HepG2 (cell line): ENCODE measurements around the gene KLF13. TPM values are rescaled to one million over a fixed set of nuclear protein-coding genes. Genes with fewer than 3 reads are reported as not detected.

Experiments used
- ATAC-seq: fragments of 200-7000 bp; cut with Tn5 transposase; 3 replicates; pipeline ENCODE4 v1.9.1; 2020; ENCODE audit warnings: mild to moderate bottlenecking, moderate library complexity
- BruUV-seq: library from RNA; stranded (reverse); fragments of 400-500 nt; replicated peaks from 2 replicates; lab custom pipeline; 2021; lab: Mats Ljungman, UMichigan
- CTCF ChIA-PET: fragments of 300-600 bp; formaldehyde crosslinking; extraction: SDS; loops from one replicate; lab custom pipeline; 2021; ENCODE audit warnings: low total read pairs, inconsistent platforms, low intra/inter-chr PET ratio; lab: Yijun Ruan, JAX
- POLR2A ChIA-PET: fragments of 350-600 bp; sonication (Branson Sonifier 250); formaldehyde crosslinking; loops from one replicate; lab custom pipeline; 2020; ENCODE audit warnings: antibody characterized with exemption, inconsistent platforms; lab: Yijun Ruan, JAX
- DNase-seq: peaks from one replicate; pipeline ENCODE4 v3.0.0-alpha.2; 2015; ENCODE audit warnings: low spot score
- FAIRE-seq: peaks from 3 replicates; lab custom pipeline; 2011; peaks lifted over from hg19 to GRCh38; lab: Jason Lieb, UNC
- H2AFZ ChIP-seq: one replicate; pipeline ENCODE4 v1.6.1; 2011; ENCODE audit warnings: low read length, inconsistent platforms
- H3K27ac ChIP-seq: fragments of 300-600 bp; 3 replicates; pipeline ENCODE4 v1.8.0; 2011; ENCODE audit warnings: mixed run types, mild to moderate bottlenecking, mixed read lengths, low read length, inconsistent platforms; ENCODE audit not compliant: insufficient read depth; ENCODE audit errors: extremely low read length
- H3K27me3 ChIP-seq, 2 experiments: fragments of 200-600 bp in 1 of 2; 2 replicates in 1 of 2; 3 replicates in 1 of 2; pipeline versions ENCODE4 v1.6.0 to v1.8.0; 2011; ENCODE audit warnings: low read length in 2 of 2, mild to moderate bottlenecking in 2 of 2, moderate library complexity in 2 of 2, inconsistent platforms in 1 of 2; ENCODE audit not compliant: insufficient read depth in 2 of 2, control insufficient read depth in 1 of 2
- H3K36me3 ChIP-seq, 2 experiments: fragments of 200-600 bp in 1 of 2; replicated peaks in 1 of 2; 2 replicates in 1 of 2; 3 replicates in 1 of 2; pipeline versions ENCODE4 v1.5.1 to v1.8.0; 2011; ENCODE audit warnings: low read length in 2 of 2, inconsistent platforms in 1 of 2; ENCODE audit not compliant: insufficient read depth in 2 of 2, control insufficient read depth in 1 of 2
- H3K4me1 ChIP-seq: 2 replicates; pipeline ENCODE4 v1.5.1; 2012; ENCODE audit warnings: low read length, inconsistent platforms; ENCODE audit not compliant: insufficient read depth
- H3K4me2 ChIP-seq: 2 replicates; pipeline ENCODE4 v1.6.0; 2011; ENCODE audit warnings: low read depth, low read length, inconsistent platforms
- H3K4me3 ChIP-seq, 3 experiments: fragments of 200-600 bp in 1 of 3; sonication (generic), shearing (Covaris generic) in 1 of 3; replicated peaks in 1 of 3; 2 replicates each; pipeline ENCODE4 v1.5.1; 2011 to 2016; ENCODE audit warnings: low read length in 3 of 3, inconsistent platforms in 2 of 3, low read depth in 2 of 3, mild to moderate bottlenecking in 2 of 3, control low read depth in 1 of 3, mixed read lengths in 1 of 3; ENCODE audit not compliant: insufficient read depth in 1 of 3
- H3K79me2 ChIP-seq: one replicate; pipeline ENCODE4 v1.6.1; 2011; ENCODE audit warnings: low read length, inconsistent platforms; ENCODE audit not compliant: insufficient read depth
- H3K9ac ChIP-seq: 2 replicates; pipeline ENCODE4 v1.6.0; 2011; ENCODE audit warnings: mild to moderate bottlenecking, low read depth, low read length, inconsistent platforms; ENCODE audit not compliant: insufficient read depth
- H3K9me3 ChIP-seq: 2 replicates; pipeline ENCODE4 v1.5.1; 2012; ENCODE audit warnings: mild to moderate bottlenecking, low read length
- H4K20me1 ChIP-seq: 2 replicates; pipeline ENCODE4 v1.6.0; 2011; ENCODE audit warnings: inconsistent platforms, mild to moderate bottlenecking, low read length, moderate library complexity; ENCODE audit not compliant: insufficient read depth
- GABPB1 ChIP-seq: IDR thresholded peaks from 2 replicates; pipeline ENCODE4 v1.6.1; 2016; ENCODE audit warnings: mild to moderate bottlenecking, missing genetic modification reagents, moderate library complexity, missing compliant biosample characterization
- WGBS: methylation state at CpG from one replicate; pipeline ENCODE4 v1.1.6; 2017; ENCODE audit warnings: low lambda C conversion rate; 5-methylcytosine and 5-hydroxymethylcytosine counted together
- in situ Hi-C: cut with HindIII; loops from 2 replicates; pipeline ENCODE4 v1.10.0; 2017; ENCODE audit warnings: low pct_unique_long_range_greater_than_20kb; ENCODE audit not compliant: extremely low pct_ligation_motif_present
- intact Hi-C: fragments of 100-400 bp; cut with micrococcal nuclease; formaldehyde crosslinking; loops from one replicate; pipeline ENCODE4 v1.10.0; 2022; ENCODE audit not compliant: unreplicated experiment
- polyA plus RNA-seq, 8 experiments: library from polyadenylated mRNA; depleted of rRNA in 3 of 8; stranded (reverse) in 7 of 8; unstranded in 1 of 8; fragments of >200 nt; fragmentation: Illumina TruSeq in 4 of 8; extraction: Trizol in 4 of 8; gene quantifications; 2 replicates each; pipeline versions ENCODE4 v1.2.1 to v1.2.3, GENCODE V29; 2011 to 2016; ENCODE audit warnings: low read depth in 4 of 8, missing spikeins in 1 of 8, mixed read lengths in 1 of 8; ENCODE audit not compliant: insufficient read depth in 1 of 8
- total RNA-seq, 5 experiments: library from RNA; depleted of rRNA; stranded (reverse); fragments of >200 nt; fragmentation: Illumina TruSeq; extraction: Trizol; gene quantifications; 2 replicates each; pipeline ENCODE4 v1.2.3, GENCODE V29; 2016; ENCODE audit warnings: low read depth in 1 of 5
- TF ChIP-seq, protein P1 (sequence below), 2 experiments: fragments of 450-650 bp in 1 of 2; sonication (generic) in 1 of 2; formaldehyde crosslinking in 1 of 2; IDR thresholded peaks; 2 replicates each; pipeline versions ENCODE4 v1.6.1 to v1.8.0; 2016 to 2022; ENCODE audit warnings: antibody characterized with exemption in 1 of 2, mild to moderate bottlenecking in 1 of 2, missing genetic modification reagents in 1 of 2

Gene KLF13
- total and polyA plus RNA-seq, 2 of the 13 experiments (the other 11 are each of a cell fraction or from before 2014, with no cell fraction given) = 16.8 to 25.1 TPM

DNA sequence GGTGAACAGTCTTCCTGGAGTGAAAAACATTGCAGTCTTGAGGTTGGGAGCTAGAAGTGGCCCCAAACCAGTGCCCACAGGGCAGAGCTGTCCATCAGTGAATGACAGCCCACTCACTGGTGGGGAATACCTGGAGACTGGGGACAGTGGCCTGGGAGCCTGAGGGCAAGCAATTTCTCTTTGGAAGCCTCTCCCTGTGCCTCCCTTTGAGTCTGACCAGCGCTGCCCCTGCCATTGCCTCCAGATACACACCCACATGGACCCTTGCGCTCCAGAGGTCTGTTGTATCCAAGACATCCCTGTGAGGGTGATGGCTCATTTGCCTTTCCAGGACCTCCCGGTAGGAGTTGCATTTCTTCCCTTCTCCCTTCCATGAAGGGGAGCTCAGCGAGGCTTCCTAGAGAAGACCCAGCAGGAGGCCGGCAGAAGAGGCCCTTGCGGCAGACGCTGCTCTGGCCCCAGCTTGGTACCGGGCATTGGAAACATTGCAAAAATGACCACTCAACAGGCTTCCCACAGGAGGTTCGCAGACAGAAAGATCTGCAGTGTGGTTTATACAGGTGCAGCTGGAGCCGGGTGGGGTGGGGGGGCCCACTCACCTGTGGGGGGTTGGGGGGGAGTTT is 38.5 kb downstream of the KLF13 start (continued):
- TF ChIP-seq, protein P1, sequence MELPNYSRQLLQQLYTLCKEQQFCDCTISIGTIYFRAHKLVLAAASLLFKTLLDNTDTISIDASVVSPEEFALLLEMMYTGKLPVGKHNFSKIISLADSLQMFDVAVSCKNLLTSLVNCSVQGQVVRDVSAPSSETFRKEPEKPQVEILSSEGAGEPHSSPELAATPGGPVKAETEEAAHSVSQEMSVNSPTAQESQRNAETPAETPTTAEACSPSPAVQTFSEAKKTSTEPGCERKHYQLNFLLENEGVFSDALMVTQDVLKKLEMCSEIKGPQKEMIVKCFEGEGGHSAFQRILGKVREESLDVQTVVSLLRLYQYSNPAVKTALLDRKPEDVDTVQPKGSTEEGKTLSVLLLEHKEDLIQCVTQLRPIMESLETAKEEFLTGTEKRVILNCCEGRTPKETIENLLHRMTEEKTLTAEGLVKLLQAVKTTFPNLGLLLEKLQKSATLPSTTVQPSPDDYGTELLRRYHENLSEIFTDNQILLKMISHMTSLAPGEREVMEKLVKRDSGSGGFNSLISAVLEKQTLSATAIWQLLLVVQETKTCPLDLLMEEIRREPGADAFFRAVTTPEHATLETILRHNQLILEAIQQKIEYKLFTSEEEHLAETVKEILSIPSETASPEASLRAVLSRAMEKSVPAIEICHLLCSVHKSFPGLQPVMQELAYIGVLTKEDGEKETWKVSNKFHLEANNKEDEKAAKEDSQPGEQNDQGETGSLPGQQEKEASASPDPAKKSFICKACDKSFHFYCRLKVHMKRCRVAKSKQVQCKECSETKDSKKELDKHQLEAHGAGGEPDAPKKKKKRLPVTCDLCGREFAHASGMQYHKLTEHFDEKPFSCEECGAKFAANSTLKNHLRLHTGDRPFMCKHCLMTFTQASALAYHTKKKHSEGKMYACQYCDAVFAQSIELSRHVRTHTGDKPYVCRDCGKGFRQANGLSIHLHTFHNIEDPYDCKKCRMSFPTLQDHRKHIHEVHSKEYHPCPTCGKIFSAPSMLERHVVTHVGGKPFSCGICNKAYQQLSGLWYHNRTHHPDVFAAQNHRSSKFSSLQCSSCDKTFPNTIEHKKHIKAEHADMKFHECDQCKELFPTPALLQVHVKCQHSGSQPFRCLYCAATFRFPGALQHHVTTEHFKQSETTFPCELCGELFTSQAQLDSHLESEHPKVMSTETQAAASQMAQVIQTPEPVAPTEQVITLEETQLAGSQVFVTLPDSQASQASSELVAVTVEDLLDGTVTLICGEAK (IDR thresholded peaks at IDR 0.05) = no peak
- TF ChIP-seq, protein P1 (CRISPR knock-in tag; IDR thresholded peaks at IDR 0.05) = no peak

DNA sequence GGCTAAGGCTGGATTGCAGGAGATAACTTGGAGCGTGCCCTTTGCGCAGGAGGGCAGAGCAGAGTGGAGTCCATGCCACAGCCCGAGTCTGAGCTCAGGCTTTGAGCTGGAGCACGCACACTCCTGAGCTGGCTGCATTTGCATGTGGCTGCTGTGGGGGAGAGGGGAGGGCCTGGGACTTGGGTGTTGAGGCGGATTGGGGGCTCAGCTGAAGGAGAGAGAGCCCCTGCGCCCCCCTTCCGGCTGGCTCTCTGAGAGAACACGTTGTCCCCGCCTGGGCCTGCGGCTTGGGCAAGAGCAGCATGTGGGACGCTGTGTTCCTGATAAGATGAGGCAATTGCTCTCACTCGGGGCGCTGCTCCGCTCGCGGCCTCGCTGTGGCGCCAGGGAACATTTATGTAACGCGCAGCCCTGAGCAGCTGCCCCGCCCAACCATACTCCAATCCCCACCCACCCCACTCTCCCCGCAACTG is 39.1 kb downstream of the KLF13 start:
- H3K4me2 ChIP-seq = no peak overlapping the region
- H3K9me3 ChIP-seq = no peaks in the 10 kb centered on the region
- no peak overlapping the region for H3K27ac ChIP-seq
- no peak overlapping the region for H3K9ac ChIP-seq
- no peaks in the 10 kb centered on the region for H3K36me3 ChIP-seq
- ChIA-PET CTCF (no interaction called here), POLR2A (no interaction called here)
- no peaks in the 10 kb centered on the region; the same call in 1 of the 2 replicates for H3K4me1 ChIP-seq
- TF ChIP-seq GABPB1 (CRISPR knock-in tag) = no peak
- DNase-seq = no peak
- ATAC-seq = no peak
- H3K4me3 ChIP-seq = no peak overlapping the region
- 95% methylated on average over 7 of the region's 22 CpGs for WGBS
- in situ Hi-C loops (no loop called here), intact Hi-C loops (no loop called here)
- BruUV-seq = no TSS peak
- no peak for FAIRE-seq
- no peak overlapping the region for H2AFZ ChIP-seq
- no peaks in the 10 kb centered on the region; a peak in 1 of 5 replicates for H3K27me3 ChIP-seq
- no peaks in the 10 kb centered on the region; the same call in 1 of the 2 replicates for H4K20me1 ChIP-seq
- H3K79me2 ChIP-seq = peaks cover 6% of the 10 kb centered on the region
